ENCODE data around the gene SPRY1.

DNA sequence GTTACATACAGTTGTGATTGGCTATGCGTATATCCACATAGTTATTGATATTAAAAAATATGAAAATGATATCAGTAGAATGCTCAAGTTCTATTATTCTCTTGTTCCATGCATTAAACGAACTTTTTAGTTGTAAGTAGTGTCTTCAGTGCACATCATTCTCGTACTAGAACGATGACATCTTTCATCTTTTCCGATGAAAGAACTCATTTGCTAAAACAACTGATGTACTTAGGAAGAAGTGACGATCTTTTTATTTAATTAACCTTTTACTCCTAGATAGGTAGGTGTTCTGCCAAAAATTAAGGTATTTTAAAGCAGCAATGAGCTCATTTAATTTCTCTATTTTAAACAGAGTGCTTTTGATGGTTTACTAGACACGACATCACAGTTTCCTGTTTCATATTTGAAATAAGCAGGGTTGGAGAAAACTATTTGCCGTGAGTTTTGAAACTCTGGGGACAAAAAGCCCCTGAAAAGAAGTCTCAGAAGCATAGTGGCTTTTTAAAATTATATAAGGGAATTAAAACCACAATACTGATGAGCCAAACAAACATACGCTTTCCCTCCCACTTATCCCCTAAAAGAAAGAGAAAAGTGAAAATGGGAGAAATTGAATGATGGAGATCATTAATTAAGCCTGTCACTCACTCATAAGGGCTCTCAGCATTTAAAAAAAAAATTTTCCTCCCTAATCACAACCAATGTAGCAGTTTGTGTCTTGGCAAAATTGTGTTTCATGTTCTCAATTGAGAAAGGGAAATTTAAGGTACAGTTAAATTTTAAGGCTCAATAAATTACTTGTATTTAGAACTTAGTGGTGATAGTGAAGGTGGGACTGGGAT is 25.6 kb downstream of the SPRY1 start:
- no peak for TF ChIP-seq ESRRA (IDR thresholded peaks at IDR 0.05; ENCODE audit: borderline replicate concordance, low read length)
- TF ChIP-seq CHD2 (IDR thresholded peaks at IDR 0.05; ENCODE audit: low read length, partially characterized antibody), result no peak
- TF ChIP-seq, protein P1, sequence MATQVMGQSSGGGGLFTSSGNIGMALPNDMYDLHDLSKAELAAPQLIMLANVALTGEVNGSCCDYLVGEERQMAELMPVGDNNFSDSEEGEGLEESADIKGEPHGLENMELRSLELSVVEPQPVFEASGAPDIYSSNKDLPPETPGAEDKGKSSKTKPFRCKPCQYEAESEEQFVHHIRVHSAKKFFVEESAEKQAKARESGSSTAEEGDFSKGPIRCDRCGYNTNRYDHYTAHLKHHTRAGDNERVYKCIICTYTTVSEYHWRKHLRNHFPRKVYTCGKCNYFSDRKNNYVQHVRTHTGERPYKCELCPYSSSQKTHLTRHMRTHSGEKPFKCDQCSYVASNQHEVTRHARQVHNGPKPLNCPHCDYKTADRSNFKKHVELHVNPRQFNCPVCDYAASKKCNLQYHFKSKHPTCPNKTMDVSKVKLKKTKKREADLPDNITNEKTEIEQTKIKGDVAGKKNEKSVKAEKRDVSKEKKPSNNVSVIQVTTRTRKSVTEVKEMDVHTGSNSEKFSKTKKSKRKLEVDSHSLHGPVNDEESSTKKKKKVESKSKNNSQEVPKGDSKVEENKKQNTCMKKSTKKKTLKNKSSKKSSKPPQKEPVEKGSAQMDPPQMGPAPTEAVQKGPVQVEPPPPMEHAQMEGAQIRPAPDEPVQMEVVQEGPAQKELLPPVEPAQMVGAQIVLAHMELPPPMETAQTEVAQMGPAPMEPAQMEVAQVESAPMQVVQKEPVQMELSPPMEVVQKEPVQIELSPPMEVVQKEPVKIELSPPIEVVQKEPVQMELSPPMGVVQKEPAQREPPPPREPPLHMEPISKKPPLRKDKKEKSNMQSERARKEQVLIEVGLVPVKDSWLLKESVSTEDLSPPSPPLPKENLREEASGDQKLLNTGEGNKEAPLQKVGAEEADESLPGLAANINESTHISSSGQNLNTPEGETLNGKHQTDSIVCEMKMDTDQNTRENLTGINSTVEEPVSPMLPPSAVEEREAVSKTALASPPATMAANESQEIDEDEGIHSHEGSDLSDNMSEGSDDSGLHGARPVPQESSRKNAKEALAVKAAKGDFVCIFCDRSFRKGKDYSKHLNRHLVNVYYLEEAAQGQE (IDR thresholded peaks at IDR 0.05), result no peak
- no peak for TF ChIP-seq RAD21 (conservative IDR thresholded peaks at IDR 0.05 in 1 of 2, IDR thresholded peaks at IDR 0.05 in 1 of 2)
- TF ChIP-seq SREBF2 (IDR thresholded peaks at IDR 0.05), result no peak
- no peak for TF ChIP-seq TFCP2L1 (CRISPR knock-in tag; IDR thresholded peaks at IDR 0.05)
- no peak for TF ChIP-seq MYC (IDR thresholded peaks at IDR 0.05; ENCODE audit: borderline replicate concordance, low read length)
- TF ChIP-seq POLR2A (IDR thresholded peaks at IDR 0.05; ENCODE audit: low read length), result no peak
- TF ChIP-seq BHLHE40 (IDR thresholded peaks at IDR 0.05; ENCODE audit: low read depth, low read length), result no peak
- TF ChIP-seq, protein P2, sequence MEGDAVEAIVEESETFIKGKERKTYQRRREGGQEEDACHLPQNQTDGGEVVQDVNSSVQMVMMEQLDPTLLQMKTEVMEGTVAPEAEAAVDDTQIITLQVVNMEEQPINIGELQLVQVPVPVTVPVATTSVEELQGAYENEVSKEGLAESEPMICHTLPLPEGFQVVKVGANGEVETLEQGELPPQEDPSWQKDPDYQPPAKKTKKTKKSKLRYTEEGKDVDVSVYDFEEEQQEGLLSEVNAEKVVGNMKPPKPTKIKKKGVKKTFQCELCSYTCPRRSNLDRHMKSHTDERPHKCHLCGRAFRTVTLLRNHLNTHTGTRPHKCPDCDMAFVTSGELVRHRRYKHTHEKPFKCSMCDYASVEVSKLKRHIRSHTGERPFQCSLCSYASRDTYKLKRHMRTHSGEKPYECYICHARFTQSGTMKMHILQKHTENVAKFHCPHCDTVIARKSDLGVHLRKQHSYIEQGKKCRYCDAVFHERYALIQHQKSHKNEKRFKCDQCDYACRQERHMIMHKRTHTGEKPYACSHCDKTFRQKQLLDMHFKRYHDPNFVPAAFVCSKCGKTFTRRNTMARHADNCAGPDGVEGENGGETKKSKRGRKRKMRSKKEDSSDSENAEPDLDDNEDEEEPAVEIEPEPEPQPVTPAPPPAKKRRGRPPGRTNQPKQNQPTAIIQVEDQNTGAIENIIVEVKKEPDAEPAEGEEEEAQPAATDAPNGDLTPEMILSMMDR (IDR thresholded peaks at IDR 0.05), result no peak
- TF ChIP-seq NFE2L2 (conservative IDR thresholded peaks at IDR 0.05; ENCODE audit: low read length), result no peak
- TF ChIP-seq, protein P3, sequence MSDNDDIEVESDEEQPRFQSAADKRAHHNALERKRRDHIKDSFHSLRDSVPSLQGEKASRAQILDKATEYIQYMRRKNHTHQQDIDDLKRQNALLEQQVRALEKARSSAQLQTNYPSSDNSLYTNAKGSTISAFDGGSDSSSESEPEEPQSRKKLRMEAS (IDR thresholded peaks at IDR 0.05), result no peak
- TF ChIP-seq POLR2AphosphoS2 (conservative IDR thresholded peaks at IDR 0.05; ENCODE audit: low read length), result no peak

Measured in A549 (cell line).